ENCODE results near the gene BDH2.

- TF ChIP-seq CTCF (IDR thresholded peaks at IDR 0.05) (no peak), POLR2AphosphoS5 (IDR thresholded peaks at IDR 0.05) (no peak), POLR2A (IDR thresholded peaks at IDR 0.05) (no peak)
Measured at GRCh38 chr4:103111598-103111997, 12.0 kb upstream of the BDH2 start.

Measured in transverse colon (tissue), 4 donors.